GM12878 (cell line): ENCODE results near the gene YBX1. TPM values are rescaled to one million over a fixed set of nuclear protein-coding genes. Genes with fewer than 3 reads are reported as not detected.

ENCODE experiments used
- ATAC-seq: fragments of 200-7000 bp; cut with Tn5 transposase; 3 replicates; pipeline ENCODE4 v1.9.1; 2020; ENCODE audit warnings: mild to moderate bottlenecking, moderate library complexity
- BruUV-seq: library from RNA; stranded (reverse); fragments of 400-500 nt; replicated peaks from 2 replicates; lab custom pipeline; 2021; lab: Mats Ljungman, UMichigan
- CTCF ChIA-PET: fragments of 300-600 bp; sonication (Branson Sonifier 250); formaldehyde crosslinking; extraction: SDS; loops from one replicate; lab custom pipeline; 2021; ENCODE audit warnings: inconsistent platforms; lab: Yijun Ruan, JAX
- POLR2A ChIA-PET: fragments of 350-600 bp; formaldehyde crosslinking; extraction: SDS; loops from one replicate; lab custom pipeline; 2021; ENCODE audit warnings: inconsistent platforms; lab: Charles Lee
- RAD21 ChIA-PET: fragments of 300-600 bp; sonication (Branson Sonifier 250); formaldehyde crosslinking; loops from one replicate; lab custom pipeline; 2023; ENCODE audit warnings: antibody characterized with exemption; ENCODE audit not compliant: unreplicated experiment; lab: Charles Lee
- SMC1A ChIA-PET: fragments of 300-600 bp; sonication (Branson Sonifier 250); formaldehyde crosslinking; loops from one replicate; lab custom pipeline; 2023; ENCODE audit not compliant: unreplicated experiment, uncharacterized antibody; lab: Charles Lee
- DNase-seq: peaks from one replicate; pipeline ENCODE4 v3.0.0-alpha.2; 2011; ENCODE audit warnings: low read depth, low spot score
- FAIRE-seq: peaks from 3 replicates; lab custom pipeline; 2011; peaks lifted over from hg19 to GRCh38; lab: Jason Lieb, UNC
- H2AFZ ChIP-seq: 2 replicates; pipeline ENCODE4 v1.6.0; 2011; ENCODE audit warnings: low read depth, low read length, control low read depth; ENCODE audit not compliant: control insufficient read depth
- H3K27ac ChIP-seq: 2 replicates; pipeline ENCODE4 v1.5.1; 2011; ENCODE audit warnings: control low read depth; ENCODE audit not compliant: control insufficient read depth, insufficient read depth
- H3K27me3 ChIP-seq, 2 experiments: replicated peaks in 1 of 2; 2 replicates each; pipeline versions ENCODE4 v1.6.0 to v1.6.1; 2011; ENCODE audit warnings: low read length in 1 of 2; ENCODE audit not compliant: control insufficient read depth in 2 of 2, insufficient read depth in 2 of 2
- H3K36me3 ChIP-seq, 2 experiments: 2 replicates each; pipeline ENCODE4 v1.5.1; 2011; ENCODE audit warnings: low read length in 1 of 2; ENCODE audit not compliant: control insufficient read depth in 2 of 2, insufficient read depth in 2 of 2
- H3K4me1 ChIP-seq: 2 replicates; pipeline ENCODE4 v1.6.1; 2011; ENCODE audit warnings: mild to moderate bottlenecking, low read length, moderate library complexity, mixed read lengths; ENCODE audit not compliant: control insufficient read depth, insufficient read depth
- H3K4me2 ChIP-seq: 2 replicates; pipeline ENCODE4 v1.6.0; 2011; ENCODE audit warnings: control low read depth; ENCODE audit not compliant: control insufficient read depth, insufficient read depth
- H3K4me3 ChIP-seq: fragments of 200-600 bp; sonication (generic); 2 replicates; pipeline ENCODE4 v1.5.1; 2016
- H3K79me2 ChIP-seq: 2 replicates; pipeline ENCODE4 v1.6.0; 2011; ENCODE audit warnings: low read length; ENCODE audit not compliant: control insufficient read depth, insufficient read depth
- H3K9ac ChIP-seq: 2 replicates; pipeline ENCODE4 v1.8.0; 2011; ENCODE audit warnings: low read length, control low read depth, mixed read lengths; ENCODE audit not compliant: control insufficient read depth, insufficient read depth
- H3K9me3 ChIP-seq: replicated peaks from 3 replicates; pipeline ENCODE4 v1.5.1; 2011; ENCODE audit warnings: mild to moderate bottlenecking, low read length; ENCODE audit not compliant: control insufficient read depth, insufficient read depth
- H4K20me1 ChIP-seq: 2 replicates; pipeline ENCODE4 v1.6.0; 2011; ENCODE audit not compliant: control insufficient read depth, insufficient read depth
- BRCA1 ChIP-seq: IDR thresholded peaks from 2 replicates; pipeline ENCODE4 v1.6.1; 2011; ENCODE audit warnings: low read depth, low read length, improper control_type of control experiment
- E2F8 ChIP-seq: fragments of 450-650 bp; IDR thresholded peaks from 2 replicates; pipeline ENCODE4 v1.6.1; 2018; ENCODE audit warnings: mild to moderate bottlenecking, low read depth, moderate library complexity; ENCODE audit not compliant: partially characterized antibody
- EGR1 ChIP-seq, 2 experiments: IDR thresholded peaks; 1 replicate in 1 of 2; 2 replicates in 1 of 2; pipeline ENCODE4 v1.6.1; 2011 to 2012; ENCODE audit warnings: low read depth in 2 of 2, low read length in 2 of 2, borderline replicate concordance in 1 of 2, mild to moderate bottlenecking in 1 of 2, moderate library complexity in 1 of 2
- HDAC6 ChIP-seq: fragments of 200-600 bp; sonication (generic); IDR thresholded peaks from one replicate; pipeline ENCODE4 v1.8.0; 2017; ENCODE audit warnings: antibody characterized with exemption; ENCODE audit not compliant: unreplicated experiment
- IRF4 ChIP-seq: IDR thresholded peaks from 2 replicates; pipeline ENCODE4 v1.6.1; 2011; ENCODE audit warnings: low read depth, low read length
- JUND ChIP-seq: IDR thresholded peaks from 2 replicates; pipeline ENCODE4 v1.6.1; 2012; ENCODE audit warnings: low read depth, mild to moderate bottlenecking, low read length, improper control_type of control experiment, moderate library complexity
- LARP7 ChIP-seq: fragments of 450-650 bp; IDR thresholded peaks from 2 replicates; pipeline ENCODE4 v1.6.1; 2017; ENCODE audit warnings: mild to moderate bottlenecking
- MLLT1 ChIP-seq: fragments of 450-650 bp; IDR thresholded peaks from 2 replicates; pipeline ENCODE4 v1.6.1; 2016; ENCODE audit warnings: mild to moderate bottlenecking
- MYC ChIP-seq: IDR thresholded peaks from 2 replicates; pipeline ENCODE4 v1.6.1; 2011; ENCODE audit warnings: mild to moderate bottlenecking, low read length, moderate library complexity, inconsistent platforms; ENCODE audit not compliant: insufficient read depth, insufficient replicate concordance, insufficient read length, severe bottlenecking
- NFYB ChIP-seq: IDR thresholded peaks from 2 replicates; pipeline ENCODE4 v1.6.1; 2011; ENCODE audit warnings: low read depth, mild to moderate bottlenecking, low read length, improper control_type of control experiment, moderate library complexity; ENCODE audit not compliant: insufficient read depth
- NR2F1 ChIP-seq: fragments of 450-650 bp; conservative IDR thresholded peaks from 2 replicates; pipeline ENCODE4 v1.6.1; 2017; ENCODE audit warnings: mild to moderate bottlenecking
- POU2F2 ChIP-seq: IDR thresholded peaks from 3 replicates; pipeline ENCODE4 v1.6.1; 2011; ENCODE audit warnings: low read depth, mild to moderate bottlenecking, low read length, borderline replicate concordance
- RB1 ChIP-seq: fragments of 450-650 bp; formaldehyde crosslinking; IDR thresholded peaks from 2 replicates; pipeline ENCODE4 v1.6.1; 2017; ENCODE audit warnings: mild to moderate bottlenecking, borderline replicate concordance
- RCOR1 ChIP-seq: conservative IDR thresholded peaks from 2 replicates; pipeline ENCODE4 v1.6.1; 2012; ENCODE audit warnings: low read depth, low read length, improper control_type of control experiment
- TARDBP ChIP-seq: IDR thresholded peaks from 2 replicates; pipeline ENCODE4 v1.6.1; 2016; ENCODE audit warnings: borderline replicate concordance
- USF1 ChIP-seq: IDR thresholded peaks from 2 replicates; pipeline ENCODE4 v1.6.1; 2011; ENCODE audit warnings: borderline replicate concordance, low read depth, mild to moderate bottlenecking, moderate library complexity, mixed read lengths, low read length; ENCODE audit not compliant: insufficient read depth; ENCODE audit errors: extremely low read length
- WRNIP1 ChIP-seq: IDR thresholded peaks from 2 replicates; pipeline ENCODE4 v1.6.1; 2011; ENCODE audit warnings: low read depth, low read length, improper control_type of control experiment, borderline replicate concordance
- ZZZ3 ChIP-seq: IDR thresholded peaks from 2 replicates; pipeline ENCODE4 v1.6.1; 2011; ENCODE audit warnings: low read depth; ENCODE audit not compliant: control insufficient read depth, insufficient read length
- WGBS: methylation state at CpG from one replicate; pipeline ENCODE4 v1.1.6; 2016; ENCODE audit warnings: low lambda C conversion rate; ENCODE audit not compliant: insufficient replicate concordance, insufficient coverage; ENCODE audit errors: missing lambda C conversion rate; 5-methylcytosine and 5-hydroxymethylcytosine counted together
- in situ Hi-C: fragments of 300-500 bp; cut with MboI; formaldehyde crosslinking; loops from 9 replicates; pipeline ENCODE4 v1.14.3; 2018; ENCODE audit warnings: mixed read lengths
- intact Hi-C: fragments of 100-400 bp; cut with micrococcal nuclease; formaldehyde crosslinking; loops from one replicate; pipeline ENCODE4 v1.14.2; 2022; ENCODE audit not compliant: unreplicated experiment
- polyA plus RNA-seq, 11 experiments: library from polyadenylated mRNA; depleted of rRNA in 4 of 11; unstranded in 6 of 11; stranded (reverse) in 5 of 11; fragments of >200 nt; fragmentation: Nextera tagmentation in 4 of 11; fragmentation: Illumina TruSeq in 1 of 11; extraction: Ambion mirVana in 4 of 11; extraction: Trizol in 1 of 11; gene quantifications; 1 replicate in 1 of 11; 2 replicates in 10 of 11; pipeline versions ENCODE4 v1.2.1 to v1.2.3, GENCODE V29; 2011 to 2016; ENCODE audit warnings: inconsistent platforms in 2 of 11, missing spikeins in 2 of 11, low read depth in 1 of 11
- total RNA-seq, 4 experiments: library from RNA; depleted of rRNA in 3 of 4; stranded (reverse); fragments of >200 nt in 3 of 4; fragmentation: Illumina TruSeq in 1 of 4; extraction: Trizol in 1 of 4; gene quantifications; 2 replicates each; pipeline versions ENCODE4 v1.2.1 to v1.2.3, GENCODE V29; 2013 to 2021

YBX1 gene
- total and polyA plus RNA-seq, 10 of the 15 experiments (the other 5 are each of a cell fraction or from before 2014, with no cell fraction given): 355 to 1,353 (median 858) TPM

DNA sequence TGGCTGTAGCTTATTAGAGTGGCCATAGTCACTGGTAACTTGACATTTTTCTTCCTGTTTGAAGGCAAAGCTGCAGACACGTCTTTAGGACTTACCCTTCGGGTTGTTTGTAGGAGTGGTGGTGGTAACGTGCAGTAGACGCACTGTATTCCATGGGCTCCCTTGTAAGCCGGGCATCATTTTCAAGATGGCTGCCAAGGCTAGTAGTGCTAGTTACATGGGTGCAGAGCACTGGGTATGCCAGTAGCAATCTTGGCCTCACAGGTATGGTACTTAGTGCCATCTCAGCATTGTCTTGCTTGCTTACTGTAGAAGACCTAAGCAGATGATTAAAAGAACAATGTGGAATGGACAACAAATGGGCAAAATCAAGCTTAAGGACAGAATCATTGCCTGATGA, 1.9 kb downstream of the YBX1 start (continued):
- TF ChIP-seq NR2F1: no peak
- no peak for TF ChIP-seq POU2F2
- no peak for TF ChIP-seq IRF4
- TF ChIP-seq EGR1 (IDR thresholded peaks at IDR 0.05; ENCODE audit: borderline replicate concordance in 1 of 2, low read depth in 2 of 2, low read length in 2 of 2): no peak
- no peak for TF ChIP-seq MYC
- peak; percentile 78; the same call in 1 of the 2 replicates for TF ChIP-seq WRNIP1
- TF ChIP-seq HDAC6: no peak
- TF ChIP-seq TARDBP: no peak
- TF ChIP-seq USF1: no peak

- H2AFZ ChIP-seq: no peak overlapping the region
- H3K27me3 ChIP-seq: no peaks in the 10 kb centered on the region
- H3K4me3 ChIP-seq: peak overlapping the region; percentile 78
- no peak for FAIRE-seq
- no peak overlapping the region for H3K9ac ChIP-seq
- peaks cover 0 to 21% of the 10 kb centered on the region in 2 experiments; a peak in 3 of 4 replicates for H3K36me3 ChIP-seq
- peaks cover 8% of the 10 kb centered on the region for H4K20me1 ChIP-seq
- ChIA-PET SMC1A (interaction anchor here (1.3 to 1.4 kb wide), 2 partner anchors 79 to 81 kb away, joined by 3 read pairs; partner anchors contain the start of genes C1orf50 and P3H1), POLR2A (interaction anchor here (0.8 to 5.1 kb wide), 2 partner anchors 29 to 81 kb away, joined by 4 to 24 read pairs; partner anchors contain the start of genes C1orf50, P3H1 and PPIH), RAD21 (interaction anchor here (1.1 kb wide), 1 partner anchor 108 kb away, joined by 3 read pairs; no protein-coding TSS in a partner anchor), CTCF (interaction anchor here (0.7 to 0.9 kb wide), 2 partner anchors 16 to 62 kb away, joined by 3 read pairs; no protein-coding TSS in a partner anchor)
- no peak overlapping the region for H3K27ac ChIP-seq
- intact Hi-C loops (no loop called here), in situ Hi-C loops (no loop called here)
- H3K79me2 ChIP-seq: peaks cover 95% of the 10 kb centered on the region
- DNase-seq: no peak
- H3K4me2 ChIP-seq: peak overlapping the region; percentile 98
- H3K9me3 ChIP-seq: no peaks in the 10 kb centered on the region; the same call in 2 of the 3 replicates
- WGBS: 62% methylated on average over 4 of the region's 4 CpGs
- no TSS peak for BruUV-seq
- no peak for ATAC-seq
- peaks cover 18% of the 10 kb centered on the region for H3K4me1 ChIP-seq
- TF ChIP-seq MLLT1 (no peak), E2F8 (no peak), ZZZ3 (no peak), LARP7 (no peak), BRCA1 (no peak), RB1 (no peak), RCOR1 (no peak), JUND (no peak), NFYB (no peak)
These were observed 4.2 kb downstream of the YBX1 start for GRCh38 chr1:42686418-42686817.
